Activated CD8-positive, alpha-beta T cell treated with anti-CD3 and anti-CD28 coated beads, Interleukin-2, amount 10 ng/mL, durations not matched to agents 7 days and 5 days (primary cell): ENCODE data around the gene ACVR1. TPM values are rescaled to one million over a fixed set of nuclear protein-coding genes. Genes with fewer than 3 reads are reported as not detected.
"Not testable (repeated sequence)": the region's sequence is repeated elsewhere in the genome, so short reads cannot be mapped to it uniquely, and the experiment has no call there.

Experiments used
- ATAC-seq: fragments of 150-1000 bp; cut with Tn5 transposase; one replicate; pipeline ENCODE4 v1.10.0; 2021; ENCODE audit warnings: moderate library complexity
- CTCF ChIA-PET: fragments of 350-600 bp; sonication (Branson Sonifier 250); formaldehyde crosslinking; loops from one replicate; lab custom pipeline; 2021; ENCODE audit warnings: antibody characterized with exemption; lab: Charles Lee
- POLR2A ChIA-PET: fragments of 350-600 bp; sonication (Branson Sonifier 250); formaldehyde crosslinking; loops from one replicate; lab custom pipeline; 2021; ENCODE audit warnings: antibody characterized with exemption; lab: Charles Lee
- DNase-seq: peaks from one replicate; pipeline ENCODE4 v3.0.0-alpha.2; 2020
- H3K27ac Mint-ChIP-seq: one replicate; pipeline ENCODE4 v1.8.0; 2021; ENCODE audit warnings: mild to moderate bottlenecking, mixed read lengths
- H3K27me3 Mint-ChIP-seq: one replicate; pipeline ENCODE4 v1.8.0; 2021; ENCODE audit warnings: low read depth, mixed read lengths
- H3K36me3 Mint-ChIP-seq: one replicate; pipeline ENCODE4 v1.8.0; 2021; ENCODE audit warnings: low read depth, mixed read lengths
- H3K4me1 Mint-ChIP-seq: one replicate; pipeline ENCODE4 v1.8.0; 2021; ENCODE audit warnings: low read depth, mixed read lengths
- H3K4me3 Mint-ChIP-seq: one replicate; pipeline ENCODE4 v1.8.0; 2021; ENCODE audit warnings: mild to moderate bottlenecking, mixed read lengths
- H3K9me3 Mint-ChIP-seq: one replicate; pipeline ENCODE4 v1.8.0; 2022; ENCODE audit warnings: mixed read lengths; ENCODE audit not compliant: insufficient read depth
- total RNA-seq, 2 experiments: library from RNA; stranded (reverse); gene quantifications; one replicate each; pipeline ENCODE4 v1.2.3, GENCODE V29; 2021

Gene ACVR1
- total RNA-seq, 2 experiments from 2014 or later: 10.7 to 13.6 TPM

DNA sequence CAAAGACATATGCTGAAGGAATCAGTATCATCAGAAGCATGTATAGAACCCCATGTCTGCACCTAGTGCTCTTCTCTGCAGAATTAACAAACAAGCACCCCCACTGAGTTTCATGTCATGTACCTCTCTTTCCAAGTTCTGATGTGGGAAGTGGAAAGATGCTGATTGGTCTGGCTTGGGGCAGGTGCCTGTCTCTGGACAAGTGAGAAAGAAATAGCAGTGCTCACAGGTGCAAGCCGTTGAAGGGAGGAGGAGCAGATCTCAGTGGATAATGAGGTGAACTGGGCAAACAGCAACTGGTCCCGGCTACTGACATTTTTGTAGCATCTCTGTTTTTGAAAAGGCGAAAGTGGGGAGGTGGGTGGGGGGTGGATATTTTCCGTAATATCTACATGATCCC lies 17.5 kb upstream of the ACVR1 start:
- no peak for DNase-seq
- no peak overlapping the region for H3K27ac Mint-ChIP-seq
- no peaks in the 10 kb centered on the region for H3K27me3 Mint-ChIP-seq
- no peak for ATAC-seq
- H3K4me1 Mint-ChIP-seq: peaks cover 60% of the 10 kb centered on the region
- CTCF ChIA-PET: interaction anchor here (2.4 kb wide), 1 partner anchor 16 kb away, joined by 11 read pairs; no protein-coding TSS in a partner anchor
- peaks cover 5% of the 10 kb centered on the region for H3K9me3 Mint-ChIP-seq
- H3K4me3 Mint-ChIP-seq: no peak overlapping the region
- H3K36me3 Mint-ChIP-seq: peaks cover 13% of the 10 kb centered on the region
- POLR2A ChIA-PET: no interaction called here

DNA sequence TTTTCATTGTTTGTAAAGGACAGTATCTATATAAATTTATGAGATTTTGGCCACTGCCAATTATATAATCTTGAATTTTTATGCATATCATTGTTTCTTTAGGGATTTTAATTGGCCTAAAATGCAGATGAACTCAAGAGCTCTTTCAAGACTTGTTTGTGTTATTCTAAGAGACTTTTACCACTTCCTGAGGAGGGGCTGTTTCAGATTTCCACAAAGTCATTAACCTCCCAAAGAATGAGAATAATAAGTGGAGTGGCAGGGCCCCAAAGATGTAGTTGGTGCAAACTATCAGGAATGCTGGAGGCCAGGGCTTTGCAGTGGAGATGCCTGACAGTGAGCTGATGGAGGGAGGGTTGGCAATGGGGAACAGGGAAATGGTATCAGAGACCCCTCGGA lies 15.5 kb upstream of the ACVR1 start:
- no peak for DNase-seq

DNA sequence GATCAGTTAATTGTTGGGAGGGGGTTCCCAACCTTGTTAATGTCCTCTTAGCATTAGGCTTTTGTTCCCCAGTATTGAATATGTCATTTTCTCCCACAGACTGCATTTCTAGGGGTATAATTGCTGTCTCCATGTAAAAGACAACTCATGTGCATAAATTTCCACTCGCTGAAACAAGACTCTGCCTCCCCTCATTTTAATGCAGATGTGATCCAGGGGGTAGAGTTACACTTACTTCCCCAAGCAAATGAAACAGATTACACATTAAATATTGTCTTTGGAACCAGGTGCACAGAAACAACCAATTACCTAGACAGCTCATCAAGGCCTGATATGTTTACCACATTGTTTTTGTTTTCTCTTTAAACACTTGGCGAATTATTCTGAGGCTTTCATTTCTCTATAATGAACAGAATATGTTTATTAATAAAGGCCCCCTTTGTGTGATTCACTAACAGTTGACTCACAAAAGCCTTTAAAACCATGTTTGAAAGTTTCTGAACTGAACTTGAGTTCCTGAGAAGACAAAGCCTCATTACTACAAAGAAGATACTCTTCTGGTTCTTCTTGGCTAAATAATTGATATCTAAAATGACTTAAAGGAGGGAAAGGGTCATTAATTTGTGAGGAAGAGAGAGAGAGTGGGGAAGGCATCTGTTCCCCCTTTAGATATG lies 15.0 kb upstream of the ACVR1 start:
- Mint-ChIP-seq H3K27me3 (no peaks in the 10 kb centered on the region), H3K27ac (peak overlapping the region; percentile 5), H3K36me3 (peaks cover 7% of the 10 kb centered on the region), H3K4me1 (peaks cover 35% of the 10 kb centered on the region), H3K4me3 (no peak overlapping the region), H3K9me3 (peaks cover 5% of the 10 kb centered on the region)
- ChIA-PET CTCF (interaction anchor here (1.5 to 2.4 kb wide), 3 partner anchors 10 to 382 kb away, joined by 3 to 16 read pairs (median 11); no protein-coding TSS in a partner anchor), POLR2A (interaction anchor here (0.9 to 1.1 kb wide), 2 partner anchors 8 to 14 kb away, joined by 4 read pairs; no protein-coding TSS in a partner anchor)
- no peak for ATAC-seq
- DNase-seq: no peak

More for the DNA sequence above, 15.5 kb upstream of the ACVR1 start:
- peak overlapping the region; percentile 19 for H3K4me3 Mint-ChIP-seq
- H3K27me3 Mint-ChIP-seq: no peaks in the 10 kb centered on the region
- H3K9me3 Mint-ChIP-seq: peaks cover 5% of the 10 kb centered on the region
- CTCF ChIA-PET: interaction anchor here (1.5 to 2.4 kb wide), 3 partner anchors 9 to 383 kb away, joined by 3 to 16 read pairs (median 11); no protein-coding TSS in a partner anchor
- POLR2A ChIA-PET: interaction anchor here (0.9 to 1.1 kb wide), 2 partner anchors 8 to 14 kb away, joined by 4 read pairs; no protein-coding TSS in a partner anchor
- H3K27ac Mint-ChIP-seq: peak overlapping the region; percentile 75
- peaks cover 11% of the 10 kb centered on the region for H3K36me3 Mint-ChIP-seq
- peaks cover 40% of the 10 kb centered on the region for H3K4me1 Mint-ChIP-seq
- ATAC-seq: no peak

DNA sequence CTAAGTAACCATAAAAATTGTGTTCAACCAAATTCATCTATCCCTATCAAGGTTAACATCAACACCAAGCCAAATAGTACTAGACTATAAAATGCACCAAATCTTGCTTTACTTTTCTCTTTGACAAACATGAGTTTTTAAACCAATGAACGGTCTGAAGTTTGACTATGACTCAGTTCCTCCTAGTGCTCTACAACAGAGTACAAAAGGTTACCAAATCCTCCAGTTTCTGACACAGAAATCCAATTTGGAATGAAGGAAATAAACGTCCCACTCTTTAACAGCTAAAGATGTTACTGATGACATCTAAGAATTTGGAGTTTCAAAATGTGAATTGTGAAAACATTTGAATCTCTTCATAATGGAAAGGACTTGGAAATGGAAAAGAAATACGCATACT lies 11.8 kb upstream of the ACVR1 start:
- Mint-ChIP-seq H3K9me3 (peaks cover 5% of the 10 kb centered on the region), H3K4me1 (peaks cover 17% of the 10 kb centered on the region), H3K36me3 (peaks cover 7% of the 10 kb centered on the region), H3K27ac (no peak overlapping the region), H3K4me3 (no peak overlapping the region), H3K27me3 (peaks cover 3% of the 10 kb centered on the region)
- DNase-seq: no peak
- no peak for ATAC-seq
- POLR2A ChIA-PET: interaction anchor here (1.0 kb wide), 1 partner anchor 11 kb away, joined by 3 read pairs; no protein-coding TSS in a partner anchor
- CTCF ChIA-PET: interaction anchor here (0.7 to 1.0 kb wide), 2 partner anchors 11 to 560 kb away, joined by 3 to 6 read pairs; no protein-coding TSS in a partner anchor

DNA sequence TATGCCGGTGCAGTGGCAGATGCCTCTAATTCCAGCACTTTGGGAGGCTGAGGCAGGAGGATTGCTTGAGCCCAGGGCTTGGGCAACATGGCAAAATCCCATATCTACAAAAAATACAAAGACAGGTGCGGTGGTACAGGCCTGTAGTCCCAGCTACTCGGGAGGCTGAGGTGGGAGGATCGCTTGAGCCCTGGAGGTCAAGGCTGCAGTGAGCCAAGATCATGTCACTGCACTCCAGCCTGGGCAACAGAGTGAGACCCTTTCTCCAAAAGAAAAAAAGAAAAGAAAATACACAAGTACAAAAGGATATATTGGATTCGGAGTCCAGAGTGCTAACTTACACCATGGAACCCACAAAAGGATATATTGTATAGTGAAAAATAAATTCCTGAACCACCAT lies 8.4 kb upstream of the ACVR1 start:
- ChIA-PET CTCF (interaction anchor here (1.9 kb wide), 1 partner anchor 8 kb away, joined by 12 read pairs; the partner anchor contains the start of gene ACVR1), POLR2A (interaction anchor here (1.2 kb wide), 1 partner anchor 14 kb away, joined by 3 read pairs; no protein-coding TSS in a partner anchor)
- H3K27me3 Mint-ChIP-seq, H3K36me3 Mint-ChIP-seq, H3K4me1 Mint-ChIP-seq, H3K4me3 Mint-ChIP-seq, H3K27ac Mint-ChIP-seq, H3K9me3 Mint-ChIP-seq, ATAC-seq, DNase-seq: not testable (repeated sequence)

DNA sequence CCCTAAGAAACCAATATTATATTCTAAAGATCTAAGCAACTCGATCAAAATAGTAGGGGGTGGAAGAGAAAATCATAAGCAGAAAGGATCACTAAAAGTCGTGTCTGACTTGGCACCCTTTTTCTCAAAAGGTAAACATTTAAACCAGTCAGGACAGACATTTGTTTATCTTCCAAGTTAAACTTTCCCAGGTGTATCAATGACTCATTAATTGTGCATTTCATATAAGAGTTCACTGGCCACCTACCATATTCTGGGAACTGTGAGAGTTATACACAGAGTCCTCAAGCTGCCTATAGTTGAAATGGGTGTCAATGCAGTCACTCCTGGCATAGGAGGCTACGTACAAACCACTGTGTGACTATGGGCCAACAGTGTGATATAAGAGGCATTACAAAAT lies 4.8 kb upstream of the ACVR1 start:
- DNase-seq: no peak
- ChIA-PET CTCF (no interaction called here), POLR2A (no interaction called here)
- Mint-ChIP-seq H3K27ac (no peak overlapping the region), H3K27me3 (peaks cover 3% of the 10 kb centered on the region), H3K4me3 (no peak overlapping the region), H3K4me1 (peaks cover 19% of the 10 kb centered on the region), H3K36me3 (peaks cover 2% of the 10 kb centered on the region), H3K9me3 (no peaks in the 10 kb centered on the region)
- ATAC-seq: no peak

DNA sequence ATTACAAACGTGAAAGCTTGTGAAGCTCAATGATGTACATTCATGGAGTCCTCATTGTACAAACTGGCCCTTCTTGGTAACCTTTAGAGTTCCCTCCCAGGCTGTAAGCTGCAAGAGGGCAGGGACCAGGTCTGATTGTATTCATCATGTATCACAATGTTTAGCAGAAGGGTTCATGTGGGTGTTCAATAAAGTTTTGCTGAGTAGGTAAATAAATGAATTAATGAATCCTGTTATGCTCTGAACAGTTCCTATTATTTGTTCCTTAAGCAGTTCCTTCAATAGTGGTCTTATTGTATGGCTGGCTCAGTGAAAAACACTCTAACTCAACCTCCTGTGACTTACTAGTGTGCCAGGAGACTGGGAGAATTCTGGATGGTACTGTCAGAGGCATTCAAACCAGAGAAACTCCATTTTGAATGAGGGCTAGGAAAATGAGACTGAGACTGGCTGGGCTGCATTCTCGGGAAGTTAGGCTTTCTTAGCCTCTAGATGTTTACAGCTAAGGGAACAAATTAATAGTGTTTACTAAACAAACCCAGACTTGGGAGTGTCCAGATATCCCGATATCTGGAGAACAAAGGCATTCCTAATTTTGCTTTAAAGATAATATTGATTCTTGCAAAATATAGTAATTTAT lies 1.8 kb upstream of the ACVR1 start:
- H3K36me3 Mint-ChIP-seq: peaks cover 5% of the 10 kb centered on the region
- H3K27ac Mint-ChIP-seq: no peak overlapping the region
- H3K9me3 Mint-ChIP-seq: no peaks in the 10 kb centered on the region
- no peaks in the 10 kb centered on the region for H3K27me3 Mint-ChIP-seq
- H3K4me1 Mint-ChIP-seq: peaks cover 43% of the 10 kb centered on the region
- DNase-seq (no peak), ATAC-seq (no peak)
- POLR2A ChIA-PET: interaction anchor here (1.3 to 3.8 kb wide), 2 partner anchors 14 to 20 kb away, joined by 4 to 71 read pairs; no protein-coding TSS in a partner anchor
- CTCF ChIA-PET: interaction anchor here (0.9 to 4.3 kb wide), 7 partner anchors 10 to 385 kb away, joined by 3 to 73 read pairs (median 5); no protein-coding TSS in a partner anchor
- peak overlapping the region; percentile 81 for H3K4me3 Mint-ChIP-seq

DNA sequence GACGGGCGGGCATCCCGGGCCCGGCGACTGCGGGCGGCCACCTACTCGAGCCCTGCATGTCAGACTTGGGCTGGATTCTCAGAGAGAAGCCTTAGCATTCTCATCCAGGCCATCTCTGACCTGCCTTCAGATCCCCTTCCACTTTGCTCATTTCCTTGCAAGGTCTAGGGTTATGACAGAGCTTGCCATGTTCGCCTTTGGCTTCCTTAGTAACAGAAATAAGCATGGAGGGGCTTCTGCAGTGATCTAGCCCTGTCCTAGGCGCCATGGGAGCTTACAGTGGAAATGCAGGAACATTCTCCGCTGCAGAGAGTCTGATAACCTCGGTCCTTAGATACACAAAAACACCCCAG lies 632 bp upstream of the ACVR1 start:
- POLR2A ChIA-PET: interaction anchor here (0.6 to 3.8 kb wide), 5 partner anchors 12 to 251 kb away, joined by 3 to 71 read pairs (median 3); no protein-coding TSS in a partner anchor
- Mint-ChIP-seq H3K27ac (peak overlapping the region; percentile 14), H3K36me3 (peaks cover 5% of the 10 kb centered on the region), H3K9me3 (no peaks in the 10 kb centered on the region), H3K4me1 (peaks cover 46% of the 10 kb centered on the region), H3K27me3 (no peaks in the 10 kb centered on the region), H3K4me3 (peak overlapping the region; percentile 81)
- no peak for ATAC-seq
- CTCF ChIA-PET: interaction anchor here (0.7 to 4.3 kb wide), 13 partner anchors 8 to 574 kb away, joined by 3 to 73 read pairs (median 5); partner anchors contain the start of gene ACVR1C
- DNase-seq: no peak

DNA sequence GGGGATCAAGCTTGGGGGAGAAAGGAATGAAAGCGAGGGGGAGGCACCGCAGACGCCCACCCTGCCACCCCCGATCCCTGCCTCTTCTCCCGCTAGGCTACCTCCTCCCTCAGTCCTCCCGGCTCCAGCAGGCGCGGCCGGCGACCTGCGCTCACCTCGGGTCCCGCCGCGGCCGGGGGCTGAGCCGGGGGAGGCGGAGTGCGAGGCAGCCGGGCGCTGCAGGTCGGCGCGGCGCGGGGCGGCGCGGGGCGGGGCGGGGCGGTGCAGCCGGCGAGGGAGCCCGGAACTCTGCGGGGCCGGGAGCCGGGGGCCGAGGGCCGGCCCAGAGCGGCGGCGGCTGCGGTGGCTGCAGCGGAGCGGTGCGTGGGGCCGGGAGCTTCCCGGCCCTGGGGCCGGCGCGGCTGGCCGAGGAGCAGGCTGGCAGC lies 477 bp downstream of the ACVR1 start:
- Mint-ChIP-seq H3K4me1 (peaks cover 46% of the 10 kb centered on the region), H3K4me3 (peak overlapping the region; percentile 86), H3K27ac (peak overlapping the region; percentile 81), H3K27me3 (no peaks in the 10 kb centered on the region), H3K9me3 (no peaks in the 10 kb centered on the region), H3K36me3 (peaks cover 5% of the 10 kb centered on the region)
- CTCF ChIA-PET: interaction anchor here (0.7 to 4.3 kb wide), 7 partner anchors 9 to 573 kb away, joined by 3 to 73 read pairs (median 7); no protein-coding TSS in a partner anchor
- POLR2A ChIA-PET: interaction anchor here (0.6 to 3.8 kb wide), 4 partner anchors 22 to 384 kb away, joined by 3 to 71 read pairs (median 4); no protein-coding TSS in a partner anchor
- ATAC-seq (peak; percentile 74), DNase-seq (peak; percentile 61)

DNA sequence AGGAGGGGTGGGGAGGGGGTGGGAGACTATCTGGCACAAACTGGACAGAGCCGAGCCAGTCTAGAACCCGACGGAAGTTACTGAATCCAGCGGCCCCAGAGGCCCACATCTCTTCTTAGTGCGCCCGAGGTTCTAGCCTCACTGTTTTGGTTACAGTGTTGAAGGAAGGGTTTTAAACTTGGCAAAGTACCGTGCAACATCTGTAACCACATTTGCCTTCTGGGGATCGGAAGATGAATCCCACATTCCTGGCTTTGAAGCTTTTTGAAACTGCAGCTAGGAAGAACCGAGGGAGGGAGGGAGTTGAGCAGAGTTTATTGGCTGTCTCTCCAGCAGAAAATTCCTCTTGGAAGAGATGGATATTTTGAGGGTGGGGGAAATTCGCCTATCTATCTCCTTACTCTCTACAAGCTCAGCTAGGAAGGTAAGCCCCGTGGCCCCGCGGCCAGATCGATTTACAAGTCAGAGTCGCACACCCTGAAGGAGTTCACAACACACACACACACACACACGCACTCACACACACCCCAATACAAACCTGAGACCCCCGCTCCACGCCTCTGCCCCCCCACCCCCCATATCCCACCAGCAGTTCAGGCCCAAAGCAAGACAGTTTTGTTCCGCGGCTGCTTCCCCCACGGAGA lies 1.0 kb downstream of the ACVR1 start:
- Mint-ChIP-seq H3K4me3 (peak overlapping the region; percentile 86), H3K9me3 (no peaks in the 10 kb centered on the region), H3K27me3 (no peaks in the 10 kb centered on the region), H3K27ac (peak overlapping the region; percentile 81), H3K36me3 (peaks cover 5% of the 10 kb centered on the region), H3K4me1 (peaks cover 46% of the 10 kb centered on the region)
- DNase-seq: peak; percentile 33
- ChIA-PET POLR2A (interaction anchor here (0.6 to 3.8 kb wide), 3 partner anchors 22 to 383 kb away, joined by 3 to 71 read pairs (median 4); no protein-coding TSS in a partner anchor), CTCF (interaction anchor here (4.3 kb wide), 1 partner anchor 24 kb away, joined by 73 read pairs; no protein-coding TSS in a partner anchor)
- no peak for ATAC-seq

DNA sequence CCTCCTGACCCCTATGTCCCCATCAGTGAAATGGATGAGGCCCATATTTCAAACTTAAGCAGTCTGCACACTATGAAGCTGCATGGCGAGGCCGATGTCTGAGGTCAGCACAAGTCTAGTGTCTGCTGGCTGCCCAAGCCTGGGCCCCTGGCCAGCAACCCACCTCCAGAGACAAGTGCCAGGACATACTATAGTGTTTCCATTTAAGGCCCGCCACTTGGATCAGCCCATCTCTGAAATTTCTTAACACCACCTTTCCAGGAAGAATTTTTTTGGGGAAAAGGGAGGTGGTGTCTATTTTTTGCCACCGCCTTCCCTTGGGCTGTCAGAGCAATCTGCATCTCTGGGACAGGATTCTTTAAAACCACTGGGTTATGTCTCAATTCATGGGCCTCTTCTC lies 1.8 kb downstream of the ACVR1 start:
- Mint-ChIP-seq H3K27me3 (no peaks in the 10 kb centered on the region), H3K9me3 (no peaks in the 10 kb centered on the region), H3K4me3 (peak overlapping the region; percentile 86), H3K36me3 (peaks cover 5% of the 10 kb centered on the region), H3K4me1 (peaks cover 47% of the 10 kb centered on the region), H3K27ac (no peak overlapping the region)
- no peak for DNase-seq
- no peak for ATAC-seq
- CTCF ChIA-PET: interaction anchor here (4.3 kb wide), 1 partner anchor 24 kb away, joined by 73 read pairs; no protein-coding TSS in a partner anchor
- POLR2A ChIA-PET: interaction anchor here (3.8 kb wide), 1 partner anchor 23 kb away, joined by 71 read pairs; no protein-coding TSS in a partner anchor
